Kidney (tissue), 14 donors: ENCODE results near the gene STPG2. TPM values are rescaled to one million over a fixed set of nuclear protein-coding genes. Genes with fewer than 3 reads are reported as not detected.
"Not testable (repeated sequence)": the region's sequence is repeated elsewhere in the genome, so short reads cannot be mapped to it uniquely, and the experiment has no call there.

Source experiments
- DNase-seq, 5 donors: peaks; one replicate each; pipeline ENCODE4 v3.0.0-alpha.2; 2013 to 2020
- FAIRE-seq: peaks from 2 replicates; lab custom pipeline; 2012; peaks lifted over from hg19 to GRCh38; lab: Jason Lieb, UNC
- H3K27ac ChIP-seq, 2 donors: one replicate each; pipeline ENCODE4 v1.7.0; 2013; ENCODE audit warnings: low read depth in 2 of 2, low read length in 2 of 2, inconsistent platforms in 1 of 2
- H3K27me3 ChIP-seq: one replicate; pipeline ENCODE4 v1.7.1; 2013; ENCODE audit warnings: low read length, inconsistent platforms; ENCODE audit not compliant: control insufficient read depth, insufficient read depth
- H3K36me3 ChIP-seq, 3 donors: one replicate each; pipeline versions ENCODE4 v1.7.0 to v1.7.1; 2013; ENCODE audit warnings: low read length in 3 of 3, control low read depth in 1 of 3, inconsistent platforms in 1 of 3; ENCODE audit not compliant: insufficient read depth in 3 of 3, control insufficient read depth in 2 of 3
- H3K4me1 ChIP-seq, 3 donors: one replicate each; pipeline versions ENCODE4 v1.7.0 to v1.7.1; 2013; ENCODE audit warnings: low read length in 3 of 3, inconsistent platforms in 1 of 3, low read depth in 1 of 3; ENCODE audit not compliant: control insufficient read depth in 2 of 3, insufficient read depth in 2 of 3
- H3K4me3 ChIP-seq, 3 donors: one replicate each; pipeline versions ENCODE4 v1.7.0 to v1.8.1; 2013; ENCODE audit warnings: low read length in 3 of 3, control low read depth in 1 of 3, inconsistent platforms in 1 of 3
- H3K9ac ChIP-seq, 3 donors: one replicate each; pipeline versions ENCODE4 v1.7.0 to v1.7.1; 2013; ENCODE audit warnings: low read length in 3 of 3, control low read depth in 1 of 3, inconsistent platforms in 1 of 3
- H3K9me3 ChIP-seq, 3 donors: one replicate each; pipeline versions ENCODE4 v1.7.0 to v1.7.1; 2013; ENCODE audit warnings: low read length in 3 of 3, control low read depth in 1 of 3, inconsistent platforms in 1 of 3; ENCODE audit not compliant: control insufficient read depth in 2 of 3, insufficient read depth in 1 of 3
- CTCF ChIP-seq: IDR thresholded peaks from 3 replicates; pipeline ENCODE4 v1.5.1; 2012; ENCODE audit warnings: mild to moderate bottlenecking, moderate library complexity, borderline replicate concordance; ENCODE audit not compliant: insufficient read depth; ENCODE audit errors: extremely low read depth
- intact Hi-C: fragments of 100-400 bp; cut with DNase I; formaldehyde crosslinking; loops from one replicate; pipeline ENCODE4 v1.11.1; 2022
- polyA plus RNA-seq: library from polyadenylated mRNA; stranded (reverse); fragments of 350-450 nt; fragmentation: Illumina TruSeq; extraction: RNeasy Lipid Tissue Mini Kit (QIAGEN cat#74804); gene quantifications from one replicate; pipeline ENCODE4 v1.2.3, GENCODE V29; 2014; ENCODE audit warnings: low read depth, low replicate concordance; ENCODE audit not compliant: insufficient read depth
- total RNA-seq: library from RNA; stranded (reverse); fragmentation: NEBNext Ultra II Directional; extraction: Animal tissue kit (Norgen Biotek cat#: 25700); gene quantifications from one replicate; pipeline ENCODE4 v1.2.1, GENCODE V29; 2021
- donor health status: control.
- donor health status: control.
- donor health status: control.
- donor health status: control.
- donor health status: control.
- donor health status: DM: yes; HTN: yes; CAD: no.
- donor health status: Normal renal cell carcinoma (clear cell type).

The STPG2 gene
- total and polyA plus RNA-seq, 2 donors from 2014 or later: 0.43 to 1.1 TPM

DNA sequence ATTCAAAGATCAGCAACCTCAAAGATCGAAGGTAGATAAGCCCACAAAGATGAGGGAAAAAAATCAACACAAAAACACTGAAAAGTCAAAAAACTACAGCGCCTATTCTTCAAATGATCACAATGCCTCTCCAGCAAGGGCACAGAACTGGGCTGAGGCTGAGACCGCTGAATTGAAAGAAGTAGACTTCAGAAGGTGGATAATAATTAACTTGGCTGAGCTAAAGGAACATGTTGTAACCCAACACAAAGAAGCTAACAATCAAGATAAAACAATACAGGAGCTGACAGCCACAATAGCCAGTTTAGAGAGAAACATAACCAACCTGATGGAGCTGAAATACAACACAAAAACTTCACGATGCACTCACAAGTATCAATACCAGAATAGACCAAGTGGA is 231.1 kb downstream of the STPG2 start:
- no peaks in the 10 kb centered on the region for H3K27me3 ChIP-seq
- FAIRE-seq (peak; percentile 53), DNase-seq (peak in 2 of 5 donors; percentile 38 to 41)
- peaks cover 0 to 14% (median 0%) of the 10 kb centered on the region in 3 donors for H3K4me1 ChIP-seq
- TF ChIP-seq CTCF: no peak
- H3K9ac ChIP-seq: peak overlapping the region in 1 of 3 donors; percentile 22
- H3K9me3 ChIP-seq: no peaks in the 10 kb centered on the region
- peak overlapping the region in 1 of 3 donors; percentile 60 for H3K4me3 ChIP-seq
- peak overlapping the region in 1 of 2 donors; percentile 48 for H3K27ac ChIP-seq
- intact Hi-C loops: no loop called here
- H3K36me3 ChIP-seq: no peaks in the 10 kb centered on the region

DNA sequence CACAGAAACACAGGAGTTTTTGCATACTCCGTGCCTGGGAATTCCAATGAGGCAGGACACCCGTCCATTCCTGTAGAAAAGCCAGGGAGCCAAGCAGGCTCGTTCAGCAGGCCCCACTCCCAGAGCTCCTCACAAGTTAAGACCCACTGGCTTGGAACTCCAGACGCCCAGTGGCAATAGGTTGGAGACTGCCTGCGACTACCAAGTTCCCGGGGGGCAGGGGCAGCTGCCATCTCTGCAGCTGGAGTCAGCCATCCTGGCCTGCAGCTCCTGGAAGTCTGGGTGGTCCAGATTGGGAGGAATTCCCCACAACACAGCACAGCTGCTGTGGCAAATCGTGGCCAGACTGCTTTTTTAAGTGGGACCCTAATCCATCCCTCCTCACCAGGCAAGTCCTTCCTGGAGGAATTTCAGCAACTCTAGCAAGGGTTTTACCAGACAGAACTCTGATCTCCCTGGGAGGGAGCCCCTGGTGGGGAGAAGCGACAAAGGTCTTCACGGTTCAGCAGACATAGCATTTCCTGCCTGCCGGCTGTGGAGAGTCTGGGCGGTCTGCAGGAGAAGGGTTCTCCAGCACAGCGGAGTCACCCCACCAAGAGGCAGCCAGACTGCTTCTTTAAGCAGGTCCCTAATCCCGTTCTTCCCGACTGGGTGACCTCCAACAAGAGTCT is 231.9 kb downstream of the STPG2 start:
- intact Hi-C loops: no loop called here
- peak overlapping the region in 1 of 2 donors; percentile 48 for H3K27ac ChIP-seq
- H3K9me3 ChIP-seq: no peaks in the 10 kb centered on the region
- peak overlapping the region in 1 of 3 donors; percentile 24 for H3K9ac ChIP-seq
- DNase-seq: peak; percentile 17 to 49 (median 27)
- peaks cover 0 to 14% (median 0%) of the 10 kb centered on the region in 3 donors for H3K4me1 ChIP-seq
- no peak for FAIRE-seq
- no peak for TF ChIP-seq CTCF
- no peaks in the 10 kb centered on the region for H3K27me3 ChIP-seq
- H3K4me3 ChIP-seq: peak overlapping the region in 2 of 3 donors; percentile 59 to 60
- H3K36me3 ChIP-seq: no peaks in the 10 kb centered on the region

DNA sequence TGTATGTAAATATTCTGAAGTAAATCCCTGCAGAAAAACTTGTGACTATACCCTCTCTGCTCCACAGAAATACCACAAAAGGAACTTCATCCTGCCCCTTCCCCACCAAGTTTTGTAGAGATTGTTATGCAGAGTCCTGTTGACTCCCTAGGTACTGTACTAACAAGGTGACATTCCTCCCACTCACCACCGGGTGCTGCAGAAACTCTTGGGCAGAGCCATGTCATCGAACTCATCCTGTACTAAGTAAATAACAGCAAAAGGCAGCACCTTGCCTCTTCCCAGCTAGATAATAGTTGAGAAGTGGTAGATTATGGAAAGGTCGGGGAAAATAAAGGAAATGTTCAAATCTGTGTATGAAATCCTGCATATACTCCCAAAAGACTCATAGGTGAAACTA is 233.3 kb downstream of the STPG2 start:
- Histone ChIP-seq H3K9ac (no peak overlapping the region), H3K4me3 (peak overlapping the region in 1 of 3 donors; percentile 3), H3K4me1 (peaks cover 0 to 14% (median 0%) of the 10 kb centered on the region in 3 donors), H3K36me3 (no peaks in the 10 kb centered on the region), H3K27ac (no peak overlapping the region), H3K27me3 (no peaks in the 10 kb centered on the region), H3K9me3 (no peaks in the 10 kb centered on the region)
- no peak for TF ChIP-seq CTCF
- intact Hi-C loops: no loop called here
- DNase-seq (peak in 2 of 5 donors; percentile 2 to 18), FAIRE-seq (no peak)

DNA sequence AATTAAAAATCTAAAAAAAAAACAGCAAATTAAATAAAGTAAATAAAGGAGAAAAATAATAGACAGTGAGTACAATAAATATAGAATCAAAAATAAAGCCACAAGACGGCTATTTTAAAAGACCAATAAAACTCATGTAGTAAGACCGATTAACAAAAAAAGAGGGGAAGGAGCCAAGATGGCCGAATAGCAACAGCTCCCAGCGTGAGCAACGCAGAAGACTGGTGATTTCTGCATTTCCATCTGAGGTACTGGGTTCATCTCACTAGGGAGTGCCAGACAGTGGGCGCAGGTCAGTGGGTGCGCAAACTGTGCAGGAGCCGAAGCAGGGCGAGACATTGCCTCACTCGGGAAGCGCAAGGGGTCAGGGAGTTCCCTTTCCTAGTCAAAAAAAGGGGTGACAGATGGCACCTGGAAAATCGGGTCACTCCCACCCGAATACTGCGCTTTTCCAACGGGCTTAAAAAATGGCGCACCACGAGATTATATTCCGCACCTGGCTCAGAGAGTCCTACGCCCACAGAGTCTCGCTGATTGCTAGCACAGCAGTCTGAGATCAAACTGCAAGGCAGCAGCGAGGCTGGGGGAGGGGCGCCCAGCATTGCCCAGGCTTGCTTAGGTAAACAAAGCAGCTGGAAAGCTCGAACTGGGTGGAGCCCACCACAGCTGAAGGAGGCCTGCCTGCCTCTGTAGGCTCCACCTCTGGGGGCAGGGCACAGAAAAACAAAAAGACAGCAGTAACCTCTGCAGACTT is 239.7 kb downstream of the STPG2 start:
- H3K9ac ChIP-seq, FAIRE-seq, intact Hi-C loops: not testable (repeated sequence)

More for the DNA sequence above, 239.7 kb downstream of the STPG2 start:
- H3K9me3 ChIP-seq, H3K27ac ChIP-seq, DNase-seq, H3K4me3 ChIP-seq, H3K36me3 ChIP-seq, H3K4me1 ChIP-seq, H3K27me3 ChIP-seq: not testable (repeated sequence)
